ENCODE results near the gene SLC9A8.
A peak's percentile ranks its signal among the peaks of the same experiment; 100 is the strongest.

The SLC9A8 gene

GRCh38 chr20:49814057-49814694 lies 1.5 kb downstream of the SLC9A8 start:
- Histone ChIP-seq H3K4me3 (replicated peaks; ENCODE audit: insufficient read depth, low read length) (peak overlapping the region; percentile 48), H3K27ac (replicated peaks) (peak overlapping the region; percentile 95), H3K27me3 (ENCODE audit: insufficient read depth, poor library complexity, severe bottlenecking) (no peaks in the 10 kb centered on the region)
- peak in 1 of 2 experiments; percentile 75 for DNase-seq (ENCODE audit: low read depth in 1 of 2, low spot score in 1 of 2)
- TF ChIP-seq POLR2AphosphoS5 (IDR thresholded peaks at IDR 0.05; ENCODE audit: low read depth) (no peak), CTCF (IDR thresholded peaks at IDR 0.05; ENCODE audit: insufficient read depth, low read length) (no peak), SPI1 (IDR thresholded peaks at IDR 0.05; ENCODE audit: borderline replicate concordance, low read depth) (no peak), REST (IDR thresholded peaks at IDR 0.05; ENCODE audit: insufficient replicate concordance, low read depth) (no peak), GABPA (IDR thresholded peaks at IDR 0.05; ENCODE audit: low read depth) (no peak)

GRCh38 chr20:49818816-49819215 lies 6.2 kb downstream of the SLC9A8 start:
- no peak overlapping the region for H3K4me3 ChIP-seq (replicated peaks; ENCODE audit: insufficient read depth, low read length)
- peak; percentile 52; the same call in 1 of the 2 replicates for TF ChIP-seq SPI1 (IDR thresholded peaks at IDR 0.05; ENCODE audit: borderline replicate concordance, low read depth)
- no peak for TF ChIP-seq POLR2AphosphoS5 (IDR thresholded peaks at IDR 0.05; ENCODE audit: low read depth)
- no peak for DNase-seq (ENCODE audit: low read depth in 1 of 2, low spot score in 1 of 2)
- peak overlapping the region; percentile 50 for H3K27ac ChIP-seq (replicated peaks)
- H3K27me3 ChIP-seq (ENCODE audit: insufficient read depth, poor library complexity, severe bottlenecking), result no peaks in the 10 kb centered on the region

DNA sequence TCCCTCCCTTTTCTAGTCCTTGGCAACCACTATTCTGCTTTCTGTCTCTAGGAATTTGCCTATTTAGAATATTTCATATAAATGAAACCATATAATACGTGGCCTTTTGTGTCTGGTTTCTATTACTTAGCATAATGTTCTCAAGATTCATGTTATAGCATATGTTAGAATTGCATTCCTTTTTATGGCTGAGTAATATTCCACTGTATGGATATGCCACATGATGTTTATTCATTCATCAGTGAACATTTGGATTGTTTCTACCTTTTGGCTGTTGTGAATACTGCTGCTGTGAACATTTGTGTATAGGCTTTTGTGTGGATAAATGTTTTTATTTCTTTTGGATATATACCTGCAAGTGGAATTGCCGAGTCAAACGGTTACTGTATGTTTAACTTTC lies 7.1 kb downstream of the SLC9A8 start:
- Histone ChIP-seq H3K27ac (replicated peaks) (no peak overlapping the region), H3K4me3 (replicated peaks; ENCODE audit: insufficient read depth, low read length) (no peak overlapping the region), H3K27me3 (ENCODE audit: insufficient read depth, poor library complexity, severe bottlenecking) (no peaks in the 10 kb centered on the region)
- no peak for DNase-seq (ENCODE audit: low read depth in 1 of 2, low spot score in 1 of 2)
- TF ChIP-seq POLR2AphosphoS5 (IDR thresholded peaks at IDR 0.05; ENCODE audit: low read depth), result no peak
- no peak for TF ChIP-seq CTCF (IDR thresholded peaks at IDR 0.05; ENCODE audit: insufficient read depth, low read length)
- TF ChIP-seq GABPA (IDR thresholded peaks at IDR 0.05; ENCODE audit: low read depth), result no peak
- TF ChIP-seq SPI1 (IDR thresholded peaks at IDR 0.05; ENCODE audit: borderline replicate concordance, low read depth), result no peak
- TF ChIP-seq REST (IDR thresholded peaks at IDR 0.05; ENCODE audit: insufficient replicate concordance, low read depth), result no peak

- Histone ChIP-seq H3K4me3 (replicated peaks; ENCODE audit: insufficient read depth, low read length) (no peak overlapping the region), H3K27ac (replicated peaks) (peak overlapping the region; percentile 44), H3K27me3 (ENCODE audit: insufficient read depth, poor library complexity, severe bottlenecking) (no peaks in the 10 kb centered on the region)
- no peak for DNase-seq (ENCODE audit: low read depth in 1 of 2, low spot score in 1 of 2)
- TF ChIP-seq REST (IDR thresholded peaks at IDR 0.05; ENCODE audit: insufficient replicate concordance, low read depth) (no peak), CTCF (IDR thresholded peaks at IDR 0.05; ENCODE audit: insufficient read depth, low read length) (no peak), GABPA (IDR thresholded peaks at IDR 0.05; ENCODE audit: low read depth) (no peak), POLR2AphosphoS5 (IDR thresholded peaks at IDR 0.05; ENCODE audit: low read depth) (no peak), SPI1 (IDR thresholded peaks at IDR 0.05; ENCODE audit: borderline replicate concordance, low read depth) (no peak)
Observed at GRCh38 chr20:49821381-49821780, 8.8 kb downstream of the SLC9A8 start.

All from HL-60 (cell line).